Hepatocyte (in vitro differentiated cells): ENCODE results near the gene PDRG1.

Experiments used
- EZH2 ChIP-seq: fragments of 200-600 bp; sonication (generic); IDR thresholded peaks from 2 replicates; pipeline ENCODE4 v1.6.1; 2016; ENCODE audit warnings: antibody characterized with exemption, mild to moderate bottlenecking, borderline replicate concordance
- EZH2phosphoT487 ChIP-seq: fragments of 200-600 bp; sonication (generic); IDR thresholded peaks from one replicate; pipeline ENCODE4 v1.6.1; 2018; ENCODE audit warnings: antibody characterized with exemption, mild to moderate bottlenecking, low read depth, moderate library complexity; ENCODE audit not compliant: unreplicated experiment, severe bottlenecking
- TF ChIP-seq, protein P1 (sequence below): fragments of 200-600 bp; sonication (generic); IDR thresholded peaks from 2 replicates; pipeline ENCODE4 v1.5.1; 2016; ENCODE audit warnings: antibody characterized with exemption, mild to moderate bottlenecking; ENCODE audit not compliant: poor library complexity

DNA sequence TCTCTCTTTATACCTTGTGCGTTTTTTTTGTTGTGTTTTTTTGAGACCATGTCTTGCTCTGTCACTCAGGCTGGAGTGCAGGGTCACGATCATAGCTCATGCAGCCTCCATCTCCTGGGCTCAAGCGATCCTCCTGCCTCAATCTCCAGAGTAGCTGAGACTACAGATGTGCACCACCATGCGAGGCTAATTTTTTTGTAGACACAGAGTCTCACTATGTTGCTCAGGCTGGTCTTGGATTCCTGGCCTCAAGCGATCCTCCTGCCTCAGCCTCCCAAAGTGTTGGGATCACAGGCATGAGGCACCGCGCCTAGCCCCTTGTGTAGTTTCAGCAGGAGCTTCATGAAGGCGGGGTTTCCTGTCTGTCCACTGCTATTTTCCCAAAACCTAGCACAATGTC lies 27.3 kb downstream of the PDRG1 start:
- TF ChIP-seq EZH2 (no peak), EZH2phosphoT487 (no peak)
- TF ChIP-seq, protein P1, sequence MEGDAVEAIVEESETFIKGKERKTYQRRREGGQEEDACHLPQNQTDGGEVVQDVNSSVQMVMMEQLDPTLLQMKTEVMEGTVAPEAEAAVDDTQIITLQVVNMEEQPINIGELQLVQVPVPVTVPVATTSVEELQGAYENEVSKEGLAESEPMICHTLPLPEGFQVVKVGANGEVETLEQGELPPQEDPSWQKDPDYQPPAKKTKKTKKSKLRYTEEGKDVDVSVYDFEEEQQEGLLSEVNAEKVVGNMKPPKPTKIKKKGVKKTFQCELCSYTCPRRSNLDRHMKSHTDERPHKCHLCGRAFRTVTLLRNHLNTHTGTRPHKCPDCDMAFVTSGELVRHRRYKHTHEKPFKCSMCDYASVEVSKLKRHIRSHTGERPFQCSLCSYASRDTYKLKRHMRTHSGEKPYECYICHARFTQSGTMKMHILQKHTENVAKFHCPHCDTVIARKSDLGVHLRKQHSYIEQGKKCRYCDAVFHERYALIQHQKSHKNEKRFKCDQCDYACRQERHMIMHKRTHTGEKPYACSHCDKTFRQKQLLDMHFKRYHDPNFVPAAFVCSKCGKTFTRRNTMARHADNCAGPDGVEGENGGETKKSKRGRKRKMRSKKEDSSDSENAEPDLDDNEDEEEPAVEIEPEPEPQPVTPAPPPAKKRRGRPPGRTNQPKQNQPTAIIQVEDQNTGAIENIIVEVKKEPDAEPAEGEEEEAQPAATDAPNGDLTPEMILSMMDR: no peak
